Measurements from ENCODE around the gene SKI. TPM values are rescaled to one million over a fixed set of nuclear protein-coding genes. Genes with fewer than 3 reads are reported as not detected.

SKI gene
- total and polyA plus RNA-seq, 12 donors = 4.8 to 53.6 (median 34.7) TPM

- Histone ChIP-seq H3K9me3 (replicated peaks in 1 of 3) (no peaks in the 10 kb centered on the region), H3K36me3 (replicated peaks in 1 of 2) (no peaks in the 10 kb centered on the region), H3K4me1 (replicated peaks in 1 of 2) (no peaks in the 10 kb centered on the region), H3K27ac (no peak overlapping the region), H3K27me3 (no peaks in the 10 kb centered on the region), H3K4me3 (no peak overlapping the region)
- DNase-seq = no peak
- TF ChIP-seq CTCF (IDR thresholded peaks at IDR 0.05) (no peak), POLR2A (IDR thresholded peaks at IDR 0.05) (no peak)
- WGBS, 4 donors = 80 to 87% (median 85%) methylated on average over 1 to 13 of the region's 13 CpGs
- intact Hi-C loops (cut with DNase I) = no loop called here
These were observed 119.3 kb downstream of the SKI start for GRCh38 chr1:2347409-2347785.

GRCh38 chr1:2347896-2348295, 119.8 kb downstream of the SKI start:
- no peaks in the 10 kb centered on the region for H3K36me3 ChIP-seq (replicated peaks in 1 of 2)
- DNase-seq = no peak
- intact Hi-C loops (cut with DNase I) = no loop called here
- no peaks in the 10 kb centered on the region for H3K9me3 ChIP-seq (replicated peaks in 1 of 3)
- no peaks in the 10 kb centered on the region for H3K27me3 ChIP-seq
- 81 to 88% (median 86%) methylated on average over 17 to 23 of the region's 23 CpGs for WGBS, 4 donors
- no peak overlapping the region for H3K27ac ChIP-seq
- no peak overlapping the region for H3K4me3 ChIP-seq
- TF ChIP-seq CTCF (IDR thresholded peaks at IDR 0.05) = no peak
- H3K4me1 ChIP-seq (replicated peaks in 1 of 2) = no peaks in the 10 kb centered on the region

GRCh38 chr1:2348346-2349325, 120.5 kb downstream of the SKI start:
- Histone ChIP-seq H3K4me3 (no peak overlapping the region), H3K4me1 (replicated peaks in 1 of 2) (no peaks in the 10 kb centered on the region), H3K9me3 (replicated peaks in 1 of 3) (no peaks in the 10 kb centered on the region), H3K36me3 (replicated peaks in 1 of 2) (no peaks in the 10 kb centered on the region), H3K27ac (no peak overlapping the region), H3K27me3 (no peaks in the 10 kb centered on the region)
- no peak for DNase-seq
- 89 to 95% (median 91%) methylated on average over 41 to 59 of the region's 59 CpGs for WGBS, 4 donors
- intact Hi-C loops (cut with DNase I) = no loop called here
- TF ChIP-seq CTCF (IDR thresholded peaks at IDR 0.05) (no peak), POLR2A (IDR thresholded peaks at IDR 0.05) (no peak)

- Histone ChIP-seq H3K27me3 (no peaks in the 10 kb centered on the region), H3K36me3 (replicated peaks in 1 of 2) (no peaks in the 10 kb centered on the region), H3K27ac (no peak overlapping the region), H3K4me3 (no peak overlapping the region), H3K4me1 (replicated peaks in 1 of 2) (no peaks in the 10 kb centered on the region), H3K9me3 (replicated peaks in 1 of 3) (no peaks in the 10 kb centered on the region)
- no peak for DNase-seq
- intact Hi-C loops (cut with DNase I) = no loop called here
- TF ChIP-seq POLR2A (IDR thresholded peaks at IDR 0.05) (no peak), CTCF (IDR thresholded peaks at IDR 0.05) (no peak)
- WGBS, 4 donors = 84 to 89% (median 86%) methylated on average over 9 of the region's 9 CpGs
These were observed 121.7 kb downstream of the SKI start for GRCh38 chr1:2349806-2350205.
